Uterus (tissue), 2 donors: ENCODE data around the gene ASB13.
A peak's percentile ranks its signal among the peaks of the same experiment; 100 is the strongest.

Experiments
- CTCF ChIP-seq, 4 experiments: fragments of 200-600 bp in 2 of 4; fragments of 450-650 bp in 2 of 4; sonication (generic) in 2 of 4; IDR thresholded peaks; one replicate each; pipeline ENCODE4 v1.5.1; 2016 to 2019; ENCODE audit warnings: antibody characterized with exemption in 4 of 4, mild to moderate bottlenecking in 2 of 4, moderate library complexity in 1 of 4
- POLR2A ChIP-seq, 2 donors: fragments of 450-650 bp; IDR thresholded peaks; one replicate each; pipeline ENCODE4 v1.6.1; 2016; ENCODE audit warnings: antibody characterized with exemption in 2 of 2, mild to moderate bottlenecking in 1 of 2, moderate library complexity in 1 of 2

GRCh38 chr10:5684318-5684970, 18.0 kb upstream of the ASB13 start, which contains the start of gene TASOR2:
- TF ChIP-seq CTCF (IDR thresholded peaks at IDR 0.05), result peak in 1 of 4 experiments; percentile 18
- TF ChIP-seq POLR2A (IDR thresholded peaks at IDR 0.05), result peak; percentile 37 to 44
